NCI-H1092 treated with DMSO at 0.1 percent for 48 hours (cell line): Measurements from ENCODE around the gene ANKRD9.

Source experiments
- DNase-seq: peaks from one replicate; lab custom pipeline; 2025; lab: John Stamatoyannopoulos, UW

The ANKRD9 gene

GRCh38 chr14:102471921-102472790 is 37.4 kb downstream of the ANKRD9 start:
- DNase-seq, result no peak

GRCh38 chr14:102469261-102469660 is 40.3 kb downstream of the ANKRD9 start:
- DNase-seq, result no peak

DNA sequence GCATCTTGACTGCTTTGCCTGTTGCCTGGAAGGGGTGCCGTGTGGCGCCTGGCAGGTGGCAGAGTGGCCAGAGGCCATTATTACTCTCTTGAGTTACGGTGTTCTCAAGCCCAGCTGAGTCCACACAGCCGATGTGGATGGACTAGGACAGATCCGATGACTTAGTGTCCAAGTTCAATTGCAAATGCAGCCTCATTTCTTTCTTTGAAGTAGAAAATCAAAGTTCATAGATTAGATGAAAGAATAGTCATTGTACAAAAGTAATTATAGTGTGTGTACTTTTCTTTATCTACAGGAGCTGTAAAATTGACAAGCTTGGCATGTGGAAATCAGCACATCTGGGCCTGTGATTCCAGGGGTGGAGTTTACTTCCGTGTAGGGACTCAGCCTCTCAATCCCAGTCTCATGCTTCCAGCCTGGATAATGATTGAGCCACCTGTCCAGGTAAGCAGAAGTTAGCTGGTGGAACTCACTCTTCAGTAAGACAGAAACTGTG is 44.7 kb downstream of the ANKRD9 start:
- DNase-seq, result peak; percentile 19

DNA sequence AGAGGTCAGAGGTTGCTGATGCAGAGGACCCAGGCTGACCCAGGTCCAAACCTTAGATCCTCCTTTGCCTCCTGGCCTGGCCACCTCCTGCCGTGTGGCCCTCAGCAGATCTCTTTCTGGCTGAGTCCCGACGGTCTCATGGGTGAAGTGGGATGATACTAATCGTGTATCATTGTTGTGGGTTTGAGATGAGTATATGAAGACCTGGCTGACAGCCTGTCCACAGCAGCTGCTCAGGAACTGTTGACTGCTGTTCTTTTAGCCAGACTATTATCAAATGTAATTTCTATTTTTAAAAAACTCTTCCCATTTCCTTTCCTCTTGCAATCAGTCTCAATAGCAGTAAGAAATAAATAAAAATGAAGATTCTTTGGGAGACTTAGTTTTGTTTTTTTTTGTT is 45.6 kb downstream of the ANKRD9 start:
- DNase-seq, result no peak

DNA sequence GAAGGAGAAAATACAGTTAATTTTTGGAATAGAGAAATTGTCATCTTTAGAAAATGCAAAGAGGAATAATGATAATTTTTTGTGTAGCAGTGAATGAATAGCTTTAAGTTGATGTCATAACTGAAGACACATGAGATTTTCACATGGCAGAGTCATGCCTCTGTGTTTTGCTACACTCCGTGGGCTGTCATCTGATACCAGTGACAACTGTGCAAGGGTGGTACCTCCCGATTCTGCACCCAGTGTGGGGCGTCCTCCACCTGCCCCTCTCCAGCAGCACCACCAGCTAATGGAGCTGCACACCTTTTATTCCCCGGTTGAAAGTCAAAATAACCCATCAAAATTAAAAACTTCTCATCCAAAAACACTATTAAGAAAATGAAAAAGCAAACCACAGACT is 47.2 kb downstream of the ANKRD9 start:
- DNase-seq, result no peak

DNA sequence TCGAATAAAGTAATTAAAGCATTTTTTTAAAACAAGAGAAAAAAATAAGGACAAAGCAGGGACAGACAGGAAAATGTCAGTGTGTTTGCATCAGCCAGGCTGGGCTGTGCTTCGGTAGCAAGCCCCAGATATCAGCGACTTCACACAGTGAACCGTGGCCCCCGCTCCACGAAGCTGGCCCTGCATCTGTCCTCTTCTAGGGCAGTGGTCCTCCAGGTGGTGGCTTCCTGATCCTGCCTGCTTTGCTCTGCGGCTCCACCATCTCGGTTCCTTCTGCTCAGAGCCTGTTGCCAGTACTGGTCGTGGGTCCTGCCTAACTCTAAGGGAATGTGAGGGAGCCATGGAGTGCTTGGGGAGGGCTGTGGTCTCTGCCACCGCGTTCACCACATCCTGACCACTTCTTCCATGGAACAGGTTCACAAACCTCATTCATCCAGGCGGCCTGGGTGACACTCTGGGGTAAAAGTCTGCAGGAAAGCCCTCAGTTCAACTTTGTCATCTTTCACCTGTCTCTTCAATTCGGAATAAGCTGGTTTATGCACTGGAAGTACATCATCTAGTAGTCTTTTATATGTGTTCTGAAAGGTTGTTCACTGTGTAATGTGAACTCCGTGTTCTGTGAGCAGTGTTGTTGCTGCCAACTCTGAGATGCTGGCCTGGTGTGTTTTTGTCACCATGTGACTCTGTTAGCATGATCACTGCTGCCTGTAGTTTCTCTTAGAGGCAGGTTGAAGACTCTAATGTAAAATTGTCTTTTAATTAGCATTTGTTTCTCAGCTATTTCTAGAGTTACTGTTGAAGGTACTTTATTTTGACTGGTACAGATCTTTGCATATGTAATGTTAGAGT is 47.9 kb downstream of the ANKRD9 start:
- DNase-seq, result no peak

DNA sequence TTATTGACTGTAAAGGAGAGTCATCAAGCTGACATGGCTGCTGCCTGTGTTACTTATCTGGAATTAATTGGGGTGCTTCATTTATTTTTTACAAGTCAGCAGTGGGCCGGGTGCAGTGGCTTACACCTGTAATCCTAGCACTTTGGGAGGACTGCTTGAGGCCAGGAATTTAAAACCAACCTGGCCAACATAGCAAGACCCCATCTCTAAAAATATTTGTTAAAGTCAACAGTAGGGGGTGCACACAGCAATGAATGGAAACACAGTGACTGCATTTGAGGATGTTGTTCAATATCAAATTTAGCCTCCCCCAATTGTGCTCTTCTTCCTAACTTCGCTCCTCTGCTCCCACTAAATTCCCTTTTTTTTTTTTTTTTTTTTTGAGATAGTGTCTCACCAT is 52.1 kb downstream of the ANKRD9 start:
- no peak for DNase-seq

- no peak for DNase-seq
These were observed 54.9 kb downstream of the ANKRD9 start for GRCh38 chr14:102454711-102455110.

DNA sequence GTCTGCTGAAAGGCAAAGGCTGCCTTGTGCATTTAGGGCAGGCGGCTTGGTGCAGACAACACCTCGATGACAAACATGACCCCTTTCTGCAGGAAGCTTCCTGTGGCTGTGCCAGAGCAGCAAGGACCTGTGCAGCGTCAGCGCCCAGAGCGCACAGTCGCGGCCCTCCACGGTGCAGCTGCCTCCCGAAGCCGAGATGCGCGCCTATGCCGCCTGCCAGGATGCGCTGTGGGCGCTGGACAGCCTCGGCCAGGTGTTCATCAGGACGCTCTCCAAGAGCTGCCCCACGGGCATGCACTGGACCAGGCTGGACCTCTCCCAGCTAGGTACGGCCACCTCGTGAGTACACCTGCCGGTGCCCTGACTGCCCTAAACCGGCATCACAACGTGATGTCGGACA is 57.3 kb downstream of the ANKRD9 start:
- no peak for DNase-seq
